Stimulated activated CD4-positive, alpha-beta T cell treated with anti-CD3 and anti-CD28 coated beads, Interleukin-1b, Interleukin-23, amount 100 ng/mL, for 48 hours (primary cell): ENCODE measurements around the gene CHURC1.

Experiments
- DNase-seq: peaks from one replicate; pipeline ENCODE4 v3.0.0-alpha.2; 2020

CHURC1 gene

DNA sequence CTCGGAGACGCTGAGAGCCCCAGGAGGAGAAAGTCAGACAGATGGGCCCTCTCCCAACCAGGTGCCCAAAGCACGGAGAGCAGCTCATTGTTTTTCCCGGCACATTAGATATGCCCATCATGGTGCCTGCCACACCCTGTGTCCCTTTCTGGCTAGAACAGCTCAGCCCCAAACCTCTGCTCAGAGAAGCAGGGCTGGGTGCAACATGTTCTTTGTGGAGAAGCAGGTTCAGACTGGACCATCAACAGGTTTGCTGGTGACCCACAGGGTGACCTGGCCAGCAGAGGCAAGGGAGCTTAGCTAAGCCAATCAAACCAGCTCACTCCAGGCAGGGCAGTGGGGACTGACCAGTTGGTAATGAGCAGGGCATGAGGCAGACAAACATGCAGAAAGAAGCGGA, 44.5 kb downstream of the CHURC1 start:
- no peak for DNase-seq

DNA sequence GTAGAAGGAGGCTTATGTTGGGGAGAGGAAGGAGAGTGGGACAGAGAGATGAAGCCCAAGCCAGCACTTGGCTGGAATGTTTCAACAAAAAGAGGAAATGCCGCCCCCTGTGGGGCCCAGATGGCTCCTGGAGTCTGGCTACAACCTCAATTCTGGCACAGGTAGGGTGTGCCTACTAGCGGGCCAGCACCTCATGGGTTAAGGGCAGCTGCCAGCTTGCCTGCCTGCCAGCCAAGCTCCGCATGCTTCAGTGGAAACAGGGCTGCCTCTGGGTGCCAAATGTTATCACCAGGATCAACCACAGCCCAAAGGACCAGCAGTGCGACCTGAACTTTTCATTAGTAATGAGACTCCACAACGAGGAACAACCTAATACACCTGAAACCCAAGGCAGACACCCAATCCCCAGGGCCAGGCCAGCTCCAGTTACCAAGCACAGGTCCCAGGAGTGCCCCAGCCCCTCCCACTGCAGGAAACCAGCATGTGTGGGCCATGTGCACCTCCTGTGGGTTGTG, 46.6 kb downstream of the CHURC1 start:
- DNase-seq = no peak

DNA sequence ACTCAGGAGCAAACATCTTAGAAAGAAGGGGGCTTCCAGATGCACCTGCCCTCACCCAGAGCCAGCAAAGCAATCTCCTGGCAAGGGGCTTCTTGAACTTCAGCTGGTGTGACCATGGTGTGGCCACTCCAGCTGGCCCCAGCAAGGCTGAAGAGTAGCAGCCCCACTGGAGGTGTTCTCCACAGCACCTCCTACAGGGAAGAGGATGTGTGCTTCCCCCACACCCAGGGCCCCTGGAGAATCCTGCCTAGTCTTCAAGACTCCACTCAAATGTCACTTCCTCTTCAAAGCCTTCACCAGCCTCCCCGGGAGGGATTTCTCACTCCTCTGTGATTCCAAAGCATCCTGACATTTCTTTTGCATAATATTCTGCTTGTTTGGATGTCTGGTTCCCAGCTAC, 49.4 kb downstream of the CHURC1 start:
- DNase-seq = no peak

DNA sequence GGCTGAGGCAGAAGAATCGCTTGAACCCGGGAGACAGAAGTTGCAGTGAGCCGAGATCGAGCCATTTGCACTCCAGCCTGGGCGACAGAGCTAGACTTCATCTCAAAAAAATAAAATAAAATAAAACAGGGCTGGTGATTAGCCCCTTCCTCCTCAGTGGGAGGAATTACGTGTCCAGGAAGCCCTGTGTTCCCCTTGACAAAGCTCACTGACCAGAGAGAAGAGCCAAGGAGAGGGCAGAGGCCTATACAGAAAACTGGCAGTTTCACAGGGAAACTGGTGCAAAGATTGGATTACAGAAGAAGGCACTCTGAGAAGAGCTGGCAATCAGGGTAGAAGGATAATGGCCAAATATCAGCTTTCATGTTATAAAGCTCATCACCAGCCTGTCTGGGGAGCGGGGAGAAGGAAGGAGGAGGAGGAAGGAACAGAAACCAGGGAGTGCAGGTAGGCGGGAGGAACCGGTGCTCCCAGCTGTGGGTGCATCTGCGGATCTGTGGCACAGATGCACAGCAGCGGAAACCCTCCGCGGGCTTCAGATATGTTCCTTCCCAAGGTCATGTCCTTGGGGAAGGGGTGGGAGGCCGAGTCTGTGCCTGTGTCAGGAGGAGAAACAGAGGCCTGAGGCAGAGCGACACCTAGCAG, 51.2 kb downstream of the CHURC1 start:
- DNase-seq = no peak

DNA sequence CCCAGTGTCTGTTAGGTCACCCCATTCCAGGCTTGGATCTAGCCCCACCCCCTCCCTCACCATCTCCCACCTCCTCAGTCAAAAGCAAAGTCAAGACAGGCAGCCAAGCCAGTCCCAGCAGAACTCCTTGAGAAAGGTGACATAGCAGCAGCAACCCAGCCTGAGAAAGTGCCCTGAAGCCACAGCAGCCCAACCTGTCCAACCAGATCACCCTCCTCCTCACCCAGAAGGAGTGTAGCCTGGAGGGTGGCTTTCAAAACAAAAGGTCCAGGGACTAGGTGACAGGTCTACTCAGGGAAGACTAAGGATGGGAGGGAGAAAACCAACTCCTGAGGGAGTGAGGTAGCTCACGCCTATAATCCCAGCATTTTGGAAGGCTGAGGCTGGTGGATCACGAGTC, 52.7 kb downstream of the CHURC1 start:
- no peak for DNase-seq

DNA sequence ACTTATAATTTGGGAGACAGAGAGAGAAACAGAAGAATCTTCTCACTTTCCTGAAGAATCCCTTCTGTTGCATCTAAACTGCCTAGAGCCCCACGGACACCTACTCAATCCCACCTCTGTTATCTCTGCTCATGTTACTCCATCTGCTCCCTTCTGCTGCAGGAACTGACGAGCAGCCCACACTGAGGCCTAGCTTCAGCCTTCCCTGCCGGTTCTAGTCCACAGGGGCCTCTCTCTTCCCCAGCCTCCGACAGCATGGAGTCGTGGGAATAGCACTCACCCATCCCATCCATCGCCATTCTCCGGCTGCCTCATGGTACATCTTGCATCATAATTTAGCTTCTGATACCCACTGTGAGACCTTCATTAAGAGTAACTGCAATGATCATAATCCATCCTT, 53.9 kb downstream of the CHURC1 start:
- DNase-seq = no peak

DNA sequence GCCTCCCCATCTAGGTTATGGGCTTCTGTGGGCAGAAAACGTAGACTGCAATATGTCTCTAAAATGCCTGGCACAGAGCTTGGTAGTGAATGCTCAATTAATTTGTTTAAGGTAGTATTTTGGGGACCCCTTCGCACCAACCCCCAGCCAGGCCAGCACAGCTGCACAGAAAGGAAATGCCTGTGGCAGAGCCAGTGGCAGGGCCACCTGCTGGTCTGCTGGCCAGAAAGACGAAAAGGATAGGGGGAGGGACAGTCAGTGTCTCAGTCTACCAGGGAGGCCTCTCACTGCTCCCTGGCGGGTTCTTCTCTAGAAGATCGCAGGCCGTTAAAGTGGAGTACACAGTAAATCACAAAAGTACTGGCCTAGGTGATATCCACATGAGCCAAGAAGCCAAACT, 54.4 kb downstream of the CHURC1 start:
- no peak for DNase-seq

DNA sequence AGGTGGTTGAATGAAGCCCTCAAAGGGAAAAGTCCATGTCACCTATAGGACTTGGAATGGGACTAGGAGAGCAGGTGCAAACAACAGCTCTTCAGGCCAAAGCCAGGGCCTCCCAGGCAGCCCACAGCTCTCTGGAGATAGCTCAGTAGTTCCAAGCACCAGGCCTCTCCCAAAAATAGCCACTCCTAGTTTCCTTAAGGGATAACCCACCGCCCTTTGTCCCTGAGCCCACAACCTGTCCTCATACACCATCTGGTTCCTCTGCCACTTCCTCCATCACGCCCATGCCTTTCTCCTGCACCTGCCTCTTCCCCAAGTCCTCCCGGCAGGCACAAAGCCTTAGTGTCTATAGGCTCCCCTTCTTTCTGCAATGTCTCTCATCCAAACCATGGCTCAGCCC, 55.8 kb downstream of the CHURC1 start:
- no peak for DNase-seq

DNA sequence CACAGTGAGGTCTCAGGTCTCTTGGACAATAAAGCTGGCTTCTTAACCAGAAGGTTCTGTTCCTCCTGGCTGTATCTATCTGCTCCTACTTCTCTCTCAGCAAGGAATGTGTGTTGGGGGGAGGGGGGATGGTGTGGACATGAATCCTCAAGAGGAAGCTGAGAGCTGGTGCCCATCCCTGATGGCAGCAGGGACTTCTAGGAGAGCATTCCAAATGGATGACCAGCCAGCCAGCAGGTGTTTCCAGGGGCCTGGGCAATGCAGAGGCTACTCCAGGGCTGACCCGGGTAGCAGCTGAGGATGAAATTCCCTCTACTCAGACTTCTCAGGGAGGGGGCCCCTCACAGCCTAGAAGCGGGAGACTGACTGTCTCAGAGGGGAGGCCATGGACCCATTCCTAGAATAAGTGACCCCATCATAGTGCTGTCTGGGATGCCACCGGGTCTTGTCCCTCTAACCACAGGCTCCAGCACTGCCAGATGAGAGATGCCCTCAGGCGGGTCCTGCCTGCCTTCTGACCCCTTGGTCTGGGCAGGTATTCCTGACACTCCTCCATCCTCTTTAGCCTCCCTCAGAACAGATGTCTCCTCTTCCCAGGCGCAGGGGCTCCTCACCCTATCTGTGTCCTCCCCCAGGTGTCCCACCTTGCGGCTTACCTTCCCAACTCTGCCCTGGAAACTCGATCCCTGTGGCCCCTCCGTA, 56.7 kb downstream of the CHURC1 start:
- DNase-seq = no peak

DNA sequence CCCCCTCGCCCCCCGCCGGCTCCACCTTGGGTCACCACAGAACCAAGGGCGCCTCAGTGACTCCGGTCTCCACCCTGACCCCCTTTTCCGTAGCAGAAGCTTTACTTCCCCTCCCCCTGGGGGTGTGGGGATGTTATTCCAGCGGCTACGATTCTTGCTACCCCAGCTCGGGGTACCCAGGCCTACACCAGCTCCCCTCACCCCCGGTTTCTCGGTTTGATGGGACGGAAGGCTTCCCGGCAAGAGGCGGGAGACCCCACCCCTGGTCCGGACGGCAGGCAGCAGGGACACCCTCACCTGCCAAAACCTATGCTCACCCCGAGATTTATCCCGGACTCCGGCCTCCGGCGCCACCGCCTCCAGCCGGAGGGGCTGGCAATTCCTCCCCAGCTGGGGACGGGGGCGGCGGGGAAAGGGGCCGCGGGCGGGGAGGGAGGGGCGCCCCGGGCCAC, 57.3 kb downstream of the CHURC1 start:
- no peak for DNase-seq

DNA sequence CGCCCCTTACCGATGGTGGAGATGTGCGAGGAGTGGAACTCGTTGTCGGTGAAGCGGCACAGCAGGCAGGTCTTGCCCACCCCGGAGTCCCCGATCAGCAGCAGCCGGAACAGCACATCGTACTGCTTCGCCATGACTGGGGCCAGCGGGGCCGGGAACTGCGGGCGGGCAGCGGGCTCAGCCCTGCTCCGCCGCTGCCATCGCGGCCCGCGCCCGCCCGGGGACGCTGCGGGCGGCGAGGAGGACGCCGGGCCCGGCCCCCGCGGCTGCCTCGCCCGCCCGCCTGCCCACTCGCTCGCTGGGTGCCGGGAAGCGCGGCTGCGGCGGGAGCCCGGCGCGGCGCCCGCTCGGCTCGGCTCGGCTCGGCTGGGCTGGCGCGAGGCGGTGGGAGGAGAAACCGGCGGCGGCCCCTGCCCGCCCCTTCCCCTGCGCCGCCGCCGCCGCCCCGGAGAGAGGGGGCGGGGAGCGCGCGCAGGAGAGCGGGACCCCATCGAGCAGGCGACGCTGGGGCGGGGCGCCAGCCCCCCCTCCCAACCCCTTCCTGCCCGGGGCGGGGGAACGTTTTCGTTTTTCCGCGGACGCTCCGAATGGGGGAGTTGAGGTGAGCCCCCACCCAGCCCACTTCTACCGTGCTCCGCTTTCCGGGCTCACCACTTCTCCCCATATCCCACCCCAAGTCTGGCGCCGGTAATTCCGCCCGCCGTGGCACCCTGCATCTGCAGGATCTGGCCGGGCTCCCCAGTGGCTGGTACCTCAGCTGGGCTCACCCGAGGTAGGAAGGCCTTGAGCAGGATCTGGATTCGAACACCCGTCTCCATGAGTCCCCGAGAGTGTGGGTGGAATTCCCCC, 57.9 kb downstream of the CHURC1 start, which contains the start of gene RAB15:
RAB15 (minus strand) TSS at position 394 of the 849 bp plus-strand sequence; CDS start at position 134, 260 bp downstream.
- DNase-seq = peak; percentile 16

DNA sequence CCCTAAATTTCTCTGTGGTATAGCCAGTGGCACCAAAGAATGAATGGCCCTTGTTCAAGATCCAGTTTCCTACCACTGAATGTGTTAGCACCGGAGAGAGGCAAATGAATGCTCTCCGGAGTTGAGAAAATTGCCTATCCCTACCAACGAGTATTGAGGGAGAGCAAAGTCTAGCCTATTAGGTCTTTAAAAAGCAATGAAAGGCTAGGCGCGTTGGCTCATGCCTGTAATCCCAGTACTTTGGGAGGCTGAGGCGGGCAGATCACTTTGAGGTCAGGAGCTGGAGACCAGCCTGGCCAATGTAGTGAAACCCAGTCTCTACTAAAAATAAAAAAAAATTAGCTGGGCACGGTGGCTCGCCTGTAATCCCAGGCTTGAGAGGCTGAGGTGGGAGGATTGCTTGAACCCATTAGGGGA, 58.8 kb downstream of the CHURC1 start:
- DNase-seq = no peak

DNA sequence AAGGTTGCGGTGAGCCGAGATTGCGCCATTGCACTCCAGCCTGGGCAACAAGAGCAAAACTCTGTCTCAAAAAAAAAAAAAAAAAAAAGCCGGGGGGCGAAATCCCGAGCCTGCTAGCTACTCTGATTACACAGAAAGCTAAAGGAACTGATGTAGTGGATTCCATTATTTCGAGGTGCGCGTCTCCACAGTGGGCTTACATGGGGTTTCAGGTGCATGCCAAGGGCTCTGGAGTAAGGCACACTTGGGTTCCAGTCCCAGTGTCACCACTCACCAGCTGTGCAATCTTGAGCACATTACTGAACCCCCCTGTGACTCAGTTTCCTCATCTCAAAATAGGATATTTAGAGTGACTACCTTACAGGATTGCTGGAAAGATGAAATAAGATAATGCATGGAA, 59.6 kb downstream of the CHURC1 start:
- DNase-seq = no peak

DNA sequence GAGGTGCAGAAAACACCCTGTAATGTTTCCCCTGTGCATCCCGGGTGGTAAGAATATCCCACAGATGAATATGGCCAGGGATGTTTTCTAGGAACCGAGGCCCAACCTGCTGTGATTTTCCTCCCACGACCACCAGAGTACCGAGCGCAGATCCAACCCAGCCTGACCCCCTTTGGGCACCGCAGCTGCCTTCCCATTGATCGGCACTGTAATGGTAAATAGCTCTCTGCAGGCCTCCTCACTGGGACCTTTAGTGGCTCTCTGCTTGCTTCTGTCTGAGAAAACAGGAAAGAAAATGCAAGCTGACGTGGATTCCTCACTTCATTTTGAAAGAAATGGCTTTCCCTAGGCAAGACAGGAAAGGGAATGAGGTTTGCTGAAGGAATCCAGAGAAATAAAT, 60.3 kb downstream of the CHURC1 start:
- DNase-seq = no peak

DNA sequence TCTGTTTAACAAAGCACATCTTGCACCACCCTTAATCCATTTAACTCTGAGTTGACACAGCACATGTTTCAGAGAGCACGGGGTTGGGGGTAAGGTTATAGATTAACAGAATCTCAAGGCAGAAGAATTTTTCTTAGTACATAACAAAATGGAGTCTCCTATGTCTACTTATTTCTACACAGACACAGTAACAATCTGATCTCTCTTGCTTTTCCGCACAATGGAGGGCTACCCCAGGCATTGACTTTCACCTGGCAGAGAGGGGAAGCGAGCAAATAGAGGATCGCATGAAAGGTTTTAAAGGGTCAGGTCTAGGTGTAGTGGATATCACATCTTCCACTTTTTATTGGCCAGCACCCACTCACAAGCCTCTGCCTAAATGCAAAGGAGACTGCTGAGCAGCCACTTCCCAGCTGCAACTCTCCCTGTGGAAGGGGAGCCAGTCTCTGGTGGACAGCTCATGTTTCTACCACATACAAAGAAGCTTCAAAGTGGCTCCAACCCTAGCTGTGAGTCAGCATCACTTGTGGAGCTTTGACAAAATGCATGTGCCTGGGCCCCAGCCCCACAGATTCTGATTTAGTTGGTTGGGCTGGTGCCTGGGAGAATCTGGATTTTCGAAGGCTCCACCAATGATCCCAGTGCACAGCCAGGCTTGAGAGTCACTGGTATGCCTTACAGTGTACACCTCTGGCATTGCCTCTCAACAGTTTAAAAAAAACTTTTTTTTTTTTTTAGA, 65.2 kb downstream of the CHURC1 start:
- DNase-seq = no peak

DNA sequence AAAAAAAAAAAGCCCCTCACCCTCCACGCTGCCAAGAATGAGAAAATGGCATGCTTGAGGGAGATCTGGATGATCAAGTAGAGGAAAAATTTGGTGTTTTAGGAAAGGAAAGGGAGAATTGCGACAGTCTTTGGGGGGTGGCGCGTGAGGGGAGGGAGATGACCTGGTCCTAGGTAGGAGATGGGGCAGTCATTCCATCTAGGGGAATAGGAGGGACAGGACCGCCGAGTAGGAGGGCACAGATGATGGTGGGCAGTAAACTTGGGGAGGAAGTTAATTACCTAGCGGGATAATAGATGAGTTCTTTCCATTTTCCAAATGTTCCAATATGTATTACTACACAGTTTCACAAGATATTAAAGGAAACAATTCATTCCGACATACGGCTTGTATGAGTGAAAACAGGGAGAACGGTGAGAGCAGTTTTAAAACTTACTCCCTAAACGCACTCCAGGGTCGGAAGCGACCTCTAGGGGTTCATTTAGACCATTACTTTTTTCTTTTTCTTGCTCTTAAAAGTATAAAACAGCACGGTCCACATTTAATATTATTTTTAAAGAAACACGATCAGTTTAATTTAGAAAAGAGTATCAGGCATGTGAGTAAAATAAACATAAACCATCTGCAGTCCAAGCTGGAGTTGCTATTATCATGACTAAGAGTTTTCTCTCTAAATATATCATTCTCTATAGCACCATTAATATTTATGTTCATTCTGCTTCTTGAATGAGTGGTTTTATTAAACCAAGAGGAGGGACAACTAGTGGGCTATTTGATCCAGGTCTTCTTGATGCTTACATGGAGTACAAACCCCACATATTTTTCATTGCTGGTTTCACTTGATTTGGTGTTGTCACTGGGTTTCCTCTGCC, 69.4 kb downstream of the CHURC1 start:
- no peak for DNase-seq
